Right lobe of liver (tissue), 6 donors: ENCODE results near the gene DDIT4. TPM values are rescaled to one million over a fixed set of nuclear protein-coding genes. Genes with fewer than 3 reads are reported as not detected.

Source experiments
- ATAC-seq, 4 donors: fragments of 200-7000 bp; cut with Tn5 transposase; one replicate each; pipeline ENCODE4 v1.9.1; 2020; ENCODE audit warnings: mild to moderate bottlenecking in 4 of 4, moderate library complexity in 4 of 4
- DNase-seq, 3 donors: peaks; one replicate each; pipeline ENCODE4 v3.0.0-alpha.2; 2020
- H3K27ac ChIP-seq, 3 donors: fragments of 200-600 bp; one replicate each; pipeline ENCODE4 v1.8.0; 2022
- H3K27me3 ChIP-seq, 2 donors: fragments of 200-600 bp; one replicate each; pipeline ENCODE4 v1.8.0; 2022
- H3K36me3 ChIP-seq, 4 donors: fragments of 200-600 bp; sonication (generic) in 1 of 4; one replicate each; pipeline versions ENCODE4 v1.5.1 to v1.8.0; 2017 to 2022; ENCODE audit warnings: control low read depth in 1 of 4
- H3K4me1 ChIP-seq, 4 donors: fragments of 200-600 bp; sonication (generic) in 1 of 4; one replicate each; pipeline versions ENCODE4 v1.5.1 to v1.8.0; 2017 to 2022; ENCODE audit warnings: control low read depth in 1 of 4
- H3K4me3 ChIP-seq, 3 donors: fragments of 200-600 bp; one replicate each; pipeline ENCODE4 v1.8.0; 2022
- H3K9me3 ChIP-seq, 4 donors: fragments of 200-600 bp; sonication (generic) in 1 of 4; one replicate each; pipeline versions ENCODE4 v1.5.1 to v1.8.0; 2017 to 2022; ENCODE audit warnings: control low read depth in 1 of 4
- CTCF ChIP-seq, 4 donors: fragments of 200-600 bp in 3 of 4; fragments of 450-650 bp in 1 of 4; IDR thresholded peaks; one replicate each; pipeline versions ENCODE4 v1.5.1 to v1.8.0; 2016 to 2022; ENCODE audit warnings: antibody characterized with exemption in 4 of 4, mild to moderate bottlenecking in 2 of 4
- POLR2A ChIP-seq: fragments of 450-650 bp; IDR thresholded peaks from one replicate; pipeline ENCODE4 v1.6.1; 2017; ENCODE audit warnings: antibody characterized with exemption, mild to moderate bottlenecking
- WGBS: methylation state at CpG from one replicate; pipeline ENCODE4 v1.1.6; 2018; ENCODE audit warnings: low coverage, low lambda C conversion rate; ENCODE audit not compliant: insufficient coverage; ENCODE audit errors: missing lambda C conversion rate; 5-methylcytosine and 5-hydroxymethylcytosine counted together
- intact Hi-C, 2 donors: fragments of 100-400 bp; cut with DNase I; formaldehyde crosslinking; loops; one replicate each; pipeline versions ENCODE4 v1.11.2 to v1.14.1; 2022
- total RNA-seq, 6 experiments: library from RNA; depleted of rRNA in 2 of 6; stranded (reverse); fragments of >200 nt in 2 of 6; fragmentation: NEBNext Ultra II Directional in 3 of 6; extraction: Animal tissue kit (Norgen Biotek cat#: 25700) in 3 of 6; gene quantifications; one replicate each; pipeline versions ENCODE4 v1.1.0 to v1.2.4, GENCODE V29; 2016 to 2023
- donor health status: DM: no; HTN: yes; CAD: no.
- donor health status: DM: no; HTN: no; CAD: no.
- donor health status: DM: no; HTN: no; CAD: no.
- donor health status: DM: no; HTN: yes; CAD: no.
- donor health status: DM: no; HTN: yes; CAD: no.

Gene DDIT4
- total RNA-seq, 6 experiments from 2014 or later = 51.7 to 180 (median 143) TPM

- DNase-seq (peak in 1 of 3 donors; percentile 28), ATAC-seq (peak; percentile 1 to 20 (median 16))
- no peak for TF ChIP-seq POLR2A
- TF ChIP-seq CTCF (IDR thresholded peaks at IDR 0.05) = no peak
Observed at GRCh38 chr10:72260976-72261783, 12.5 kb upstream of the DDIT4 start.

GRCh38 chr10:72261784-72262404 lies 11.8 kb upstream of the DDIT4 start:
- TF ChIP-seq POLR2A = no peak
- no peak for TF ChIP-seq CTCF (IDR thresholded peaks at IDR 0.05)
- intact Hi-C loops = no loop called here
- no peaks in the 10 kb centered on the region for H3K9me3 ChIP-seq
- peak overlapping the region; percentile 85 to 97 (median 92) for H3K27ac ChIP-seq
- peak overlapping the region in 1 of 3 donors; percentile 57 for H3K4me3 ChIP-seq
- WGBS = 65% methylated on average over 3 of the region's 7 CpGs
- DNase-seq (no peak), ATAC-seq (peak in 1 of 4 donors; percentile 27)
- H3K36me3 ChIP-seq = no peaks in the 10 kb centered on the region
- peaks cover 0 to 45% (median 5%) of the 10 kb centered on the region in 4 donors for H3K4me1 ChIP-seq
- H3K27me3 ChIP-seq = no peaks in the 10 kb centered on the region

More at GRCh38 chr10:72260976-72261783, 12.5 kb upstream of the DDIT4 start:
- Histone ChIP-seq H3K9me3 (no peaks in the 10 kb centered on the region), H3K27ac (peak overlapping the region; percentile 85 to 97 (median 92)), H3K36me3 (no peaks in the 10 kb centered on the region), H3K4me1 (peaks cover 0 to 50% (median 7%) of the 10 kb centered on the region in 4 donors), H3K27me3 (no peaks in the 10 kb centered on the region), H3K4me3 (peak overlapping the region; percentile 18 to 57 (median 44))
- intact Hi-C loops = no loop called here
- 4% methylated on average over 28 of the region's 30 CpGs for WGBS

- Histone ChIP-seq H3K36me3 (no peaks in the 10 kb centered on the region), H3K27ac (peak overlapping the region; percentile 47 to 77 (median 77)), H3K4me3 (no peak overlapping the region), H3K9me3 (no peaks in the 10 kb centered on the region), H3K4me1 (peaks cover 0 to 41% (median 5%) of the 10 kb centered on the region in 4 donors), H3K27me3 (no peaks in the 10 kb centered on the region)
- peak; percentile 62 for TF ChIP-seq POLR2A
- no peak for TF ChIP-seq CTCF (IDR thresholded peaks at IDR 0.05)
- peak; percentile 10 to 40 (median 29) for ATAC-seq
- intact Hi-C loops = no loop called here
- WGBS = 22% methylated on average over 4 of the region's 6 CpGs
- DNase-seq = peak; percentile 69 to 88 (median 79)
Observed at GRCh38 chr10:72263613-72264241, 10.0 kb upstream of the DDIT4 start.

GRCh38 chr10:72264536-72264935 lies 9.2 kb upstream of the DDIT4 start:
- no peaks in the 10 kb centered on the region for H3K27me3 ChIP-seq
- DNase-seq = no peak
- H3K36me3 ChIP-seq = no peaks in the 10 kb centered on the region
- no peak for ATAC-seq
- intact Hi-C loops = no loop called here
- TF ChIP-seq POLR2A (no peak), CTCF (IDR thresholded peaks at IDR 0.05) (no peak)
- no CpG with 5 or more reads among the region's 1 CpG for WGBS
- H3K4me3 ChIP-seq = no peak overlapping the region
- peaks cover 0 to 34% (median 5%) of the 10 kb centered on the region in 4 donors for H3K4me1 ChIP-seq
- no peak overlapping the region for H3K27ac ChIP-seq
- no peaks in the 10 kb centered on the region for H3K9me3 ChIP-seq
